GM23338 (cell line): ENCODE data around the gene CAMSAP3. TPM values are rescaled to one million over a fixed set of nuclear protein-coding genes. Genes with fewer than 3 reads are reported as not detected.

Source experiments
- ATAC-seq: fragments of 200-7000 bp; cut with Tn5 transposase; 3 replicates; pipeline ENCODE4 v1.9.1; 2020
- DNase-seq: peaks from one replicate; pipeline ENCODE4 v3.0.0-alpha.2; 2015; ENCODE audit warnings: low spot score
- H2AFZ ChIP-seq: fragments of 200-600 bp; sonication (generic); 2 replicates; pipeline ENCODE4 v1.8.0; 2016; ENCODE audit warnings: antibody characterized with exemption, mild to moderate bottlenecking, moderate library complexity
- H3F3A ChIP-seq: fragments of 200-600 bp; sonication (generic); replicated peaks from 2 replicates; pipeline ENCODE4 v1.8.0; 2017; ENCODE audit warnings: antibody characterized with exemption, mixed run types, low read depth
- H3K27ac ChIP-seq: fragments of 200-600 bp; sonication (generic); 2 replicates; pipeline ENCODE4 v1.6.1; 2016; ENCODE audit warnings: low read depth
- H3K27me3 ChIP-seq: fragments of 200-600 bp; sonication (generic); 2 replicates; pipeline ENCODE4 v1.8.0; 2016; ENCODE audit warnings: mild to moderate bottlenecking, mixed run types, moderate library complexity; ENCODE audit not compliant: insufficient read depth
- H3K36me3 ChIP-seq: fragments of 200-600 bp; sonication (generic); 2 replicates; pipeline ENCODE4 v1.8.0; 2016; ENCODE audit warnings: mild to moderate bottlenecking; ENCODE audit not compliant: insufficient read depth
- H3K4me1 ChIP-seq: fragments of 200-600 bp; sonication (generic); 2 replicates; pipeline ENCODE4 v1.8.0; 2016; ENCODE audit warnings: mild to moderate bottlenecking, moderate library complexity; ENCODE audit not compliant: insufficient read depth
- H3K4me2 ChIP-seq: fragments of 200-600 bp; sonication (generic); 2 replicates; pipeline ENCODE4 v1.7.1; 2017; ENCODE audit warnings: mixed run types
- H3K4me3 ChIP-seq: fragments of 200-600 bp; sonication (generic); 2 replicates; pipeline ENCODE4 v1.6.1; 2016; ENCODE audit warnings: mixed run types
- H3K79me2 ChIP-seq: fragments of 200-600 bp; sonication (generic); replicated peaks from 2 replicates; pipeline ENCODE4 v1.8.0; 2017; ENCODE audit warnings: mild to moderate bottlenecking; ENCODE audit not compliant: insufficient read depth
- H3K9me2 ChIP-seq: fragments of 200-600 bp; sonication (generic); 2 replicates; pipeline ENCODE4 v1.8.0; 2017; ENCODE audit not compliant: insufficient read depth
- H4K20me1 ChIP-seq: fragments of 200-600 bp; sonication (generic); replicated peaks from 2 replicates; pipeline ENCODE4 v1.8.0; 2017; ENCODE audit warnings: mild to moderate bottlenecking; ENCODE audit not compliant: insufficient read depth
- H3K27ac Mint-ChIP-seq: 2 replicates; pipeline ENCODE4 v1.8.0; 2020; ENCODE audit warnings: inconsistent platforms, mild to moderate bottlenecking, moderate library complexity, mixed read lengths
- H3K27me3 Mint-ChIP-seq: 3 replicates; pipeline ENCODE4 v1.8.0; 2022; ENCODE audit warnings: low read depth, mild to moderate bottlenecking, moderate library complexity, mixed read lengths, inconsistent platforms; ENCODE audit not compliant: insufficient read depth, poor library complexity
- H3K36me3 Mint-ChIP-seq: 3 replicates; pipeline ENCODE4 v1.8.0; 2021; ENCODE audit warnings: low read depth, mild to moderate bottlenecking, inconsistent platforms, moderate library complexity, mixed read lengths
- H3K4me1 Mint-ChIP-seq: 3 replicates; pipeline ENCODE4 v1.8.0; 2020; ENCODE audit warnings: mild to moderate bottlenecking, inconsistent platforms, mixed read lengths
- H3K4me3 Mint-ChIP-seq: 3 replicates; pipeline ENCODE4 v1.8.0; 2021; ENCODE audit warnings: moderate library complexity, mild to moderate bottlenecking, inconsistent platforms, mixed read lengths
- H3K9me3 Mint-ChIP-seq: 3 replicates; pipeline ENCODE4 v1.8.0; 2020; ENCODE audit warnings: moderate library complexity, mild to moderate bottlenecking, inconsistent platforms, mixed read lengths
- CREB1 ChIP-seq: fragments of 250-450 bp; sonication (Bioruptor Pico); IDR thresholded peaks from 2 replicates; pipeline ENCODE4 v1.5.0; 2020; ENCODE audit warnings: low read depth, mild to moderate bottlenecking, moderate library complexity
- ETS1 ChIP-seq: IDR thresholded peaks from 2 replicates; pipeline ENCODE4 v1.6.1; 2016; ENCODE audit warnings: antibody characterized with exemption
- JUNB ChIP-seq: IDR thresholded peaks from one replicate; pipeline ENCODE4 v1.6.1; 2016; ENCODE audit warnings: antibody characterized with exemption; ENCODE audit not compliant: unreplicated experiment
- polyA plus RNA-seq: library from polyadenylated mRNA; unstranded; fragments of >200 nt; fragmentation: Nextera tagmentation; extraction: Ambion mirVana; gene quantifications from 2 replicates; pipeline ENCODE4 v1.2.1, GENCODE V29; 2016
- total RNA-seq: library from RNA; depleted of rRNA; stranded (reverse); fragments of >200 nt; shearing (Covaris generic); gene quantifications from 2 replicates; pipeline ENCODE4 v1.2.3, GENCODE V29; 2014
- TF ChIP-seq, protein P1 (sequence below): fragments of 250-450 bp; sonication (Bioruptor Pico); IDR thresholded peaks from 2 replicates; pipeline ENCODE4 v1.5.0; 2020; ENCODE audit warnings: mild to moderate bottlenecking, moderate library complexity

The CAMSAP3 gene
- total and polyA plus RNA-seq, 2 experiments from 2014 or later: 6.4 to 32.2 TPM

- TF ChIP-seq, protein P1, sequence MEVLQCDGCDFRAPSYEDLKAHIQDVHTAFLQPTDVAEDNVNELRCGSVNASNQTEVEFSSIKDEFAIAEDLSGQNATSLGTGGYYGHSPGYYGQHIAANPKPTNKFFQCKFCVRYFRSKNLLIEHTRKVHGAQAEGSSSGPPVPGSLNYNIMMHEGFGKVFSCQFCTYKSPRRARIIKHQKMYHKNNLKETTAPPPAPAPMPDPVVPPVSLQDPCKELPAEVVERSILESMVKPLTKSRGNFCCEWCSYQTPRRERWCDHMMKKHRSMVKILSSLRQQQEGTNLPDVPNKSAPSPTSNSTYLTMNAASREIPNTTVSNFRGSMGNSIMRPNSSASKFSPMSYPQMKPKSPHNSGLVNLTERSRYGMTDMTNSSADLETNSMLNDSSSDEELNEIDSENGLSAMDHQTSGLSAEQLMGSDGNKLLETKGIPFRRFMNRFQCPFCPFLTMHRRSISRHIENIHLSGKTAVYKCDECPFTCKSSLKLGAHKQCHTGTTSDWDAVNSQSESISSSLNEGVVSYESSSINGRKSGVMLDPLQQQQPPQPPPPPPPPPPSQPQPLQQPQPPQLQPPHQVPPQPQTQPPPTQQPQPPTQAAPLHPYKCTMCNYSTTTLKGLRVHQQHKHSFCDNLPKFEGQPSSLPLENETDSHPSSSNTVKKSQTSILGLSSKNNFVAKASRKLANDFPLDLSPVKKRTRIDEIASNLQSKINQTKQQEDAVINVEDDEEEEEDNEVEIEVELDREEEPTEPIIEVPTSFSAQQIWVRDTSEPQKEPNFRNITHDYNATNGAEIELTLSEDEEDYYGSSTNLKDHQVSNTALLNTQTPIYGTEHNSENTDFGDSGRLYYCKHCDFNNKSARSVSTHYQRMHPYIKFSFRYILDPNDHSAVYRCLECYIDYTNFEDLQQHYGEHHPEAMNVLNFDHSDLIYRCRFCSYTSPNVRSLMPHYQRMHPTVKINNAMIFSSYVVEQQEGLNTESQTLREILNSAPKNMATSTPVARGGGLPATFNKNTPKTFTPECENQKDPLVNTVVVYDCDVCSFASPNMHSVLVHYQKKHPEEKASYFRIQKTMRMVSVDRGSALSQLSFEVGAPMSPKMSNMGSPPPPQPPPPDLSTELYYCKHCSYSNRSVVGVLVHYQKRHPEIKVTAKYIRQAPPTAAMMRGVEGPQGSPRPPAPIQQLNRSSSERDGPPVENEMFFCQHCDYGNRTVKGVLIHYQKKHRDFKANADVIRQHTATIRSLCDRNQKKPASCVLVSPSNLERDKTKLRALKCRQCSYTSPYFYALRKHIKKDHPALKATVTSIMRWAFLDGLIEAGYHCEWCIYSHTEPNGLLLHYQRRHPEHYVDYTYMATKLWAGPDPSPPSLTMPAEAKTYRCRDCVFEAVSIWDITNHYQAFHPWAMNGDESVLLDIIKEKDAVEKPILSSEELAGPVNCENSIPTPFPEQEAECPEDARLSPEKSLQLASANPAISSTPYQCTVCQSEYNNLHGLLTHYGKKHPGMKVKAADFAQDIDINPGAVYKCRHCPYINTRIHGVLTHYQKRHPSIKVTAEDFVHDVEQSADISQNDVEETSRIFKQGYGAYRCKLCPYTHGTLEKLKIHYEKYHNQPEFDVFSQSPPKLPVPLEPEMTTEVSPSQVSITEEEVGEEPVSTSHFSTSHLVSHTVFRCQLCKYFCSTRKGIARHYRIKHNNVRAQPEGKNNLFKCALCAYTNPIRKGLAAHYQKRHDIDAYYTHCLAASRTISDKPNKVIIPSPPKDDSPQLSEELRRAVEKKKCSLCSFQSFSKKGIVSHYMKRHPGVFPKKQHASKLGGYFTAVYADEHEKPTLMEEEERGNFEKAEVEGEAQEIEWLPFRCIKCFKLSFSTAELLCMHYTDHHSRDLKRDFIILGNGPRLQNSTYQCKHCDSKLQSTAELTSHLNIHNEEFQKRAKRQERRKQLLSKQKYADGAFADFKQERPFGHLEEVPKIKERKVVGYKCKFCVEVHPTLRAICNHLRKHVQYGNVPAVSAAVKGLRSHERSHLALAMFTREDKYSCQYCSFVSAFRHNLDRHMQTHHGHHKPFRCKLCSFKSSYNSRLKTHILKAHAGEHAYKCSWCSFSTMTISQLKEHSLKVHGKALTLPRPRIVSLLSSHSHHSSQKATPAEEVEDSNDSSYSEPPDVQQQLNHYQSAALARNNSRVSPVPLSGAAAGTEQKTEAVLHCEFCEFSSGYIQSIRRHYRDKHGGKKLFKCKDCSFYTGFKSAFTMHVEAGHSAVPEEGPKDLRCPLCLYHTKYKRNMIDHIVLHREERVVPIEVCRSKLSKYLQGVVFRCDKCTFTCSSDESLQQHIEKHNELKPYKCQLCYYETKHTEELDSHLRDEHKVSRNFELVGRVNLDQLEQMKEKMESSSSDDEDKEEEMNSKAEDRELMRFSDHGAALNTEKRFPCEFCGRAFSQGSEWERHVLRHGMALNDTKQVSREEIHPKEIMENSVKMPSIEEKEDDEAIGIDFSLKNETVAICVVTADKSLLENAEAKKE: no peak
- TF ChIP-seq CREB1: no peak
- TF ChIP-seq ETS1: no peak
Observed at GRCh38 chr19:7622933-7623685, 27.4 kb downstream of the CAMSAP3 start (continued).

GRCh38 chr19:7623725-7624603, 28.3 kb downstream of the CAMSAP3 start:
- H3K9me3 Mint-ChIP-seq: no peaks in the 10 kb centered on the region
- H3K27ac ChIP-seq: no peak overlapping the region

More at GRCh38 chr19:7623725-7624603, 28.3 kb downstream of the CAMSAP3 start:
- TF ChIP-seq JUNB: no peak
- TF ChIP-seq, protein P1: no peak
- peaks cover 6% of the 10 kb centered on the region; the same call in 1 of the 2 replicates for H3K4me1 ChIP-seq
- Mint-ChIP-seq H3K4me3 (no peak overlapping the region), H3K27ac (no peak overlapping the region), H3K27me3 (peaks cover 7% of the 10 kb centered on the region), H3K4me1 (peaks cover 7% of the 10 kb centered on the region), H3K36me3 (peaks cover 27% of the 10 kb centered on the region)
- no peak overlapping the region for H3K4me2 ChIP-seq
- ATAC-seq (no peak), DNase-seq (no peak)
- H3K4me3 ChIP-seq: no peak overlapping the region
- H3K9me2 ChIP-seq: no peaks in the 10 kb centered on the region
- H3K36me3 ChIP-seq: no peaks in the 10 kb centered on the region; the same call in 1 of the 2 replicates
- no peak overlapping the region for H2AFZ ChIP-seq
- H4K20me1 ChIP-seq: peaks cover 8% of the 10 kb centered on the region
- H3K27me3 ChIP-seq: no peaks in the 10 kb centered on the region
- no peaks in the 10 kb centered on the region for H3F3A ChIP-seq
- peaks cover 26% of the 10 kb centered on the region for H3K79me2 ChIP-seq
